PC-3 (cell line): ENCODE measurements around the gene SCRN3.

Source experiments
- EZH2 ChIP-seq: fragments of 300-600 bp; sonication (generic); IDR thresholded peaks from one replicate; pipeline ENCODE4 v1.6.1; 2017; ENCODE audit warnings: antibody characterized with exemption, mild to moderate bottlenecking, low read length; ENCODE audit not compliant: unreplicated experiment
- EZH2phosphoT487 ChIP-seq: fragments of 300-600 bp; sonication (generic); IDR thresholded peaks from 2 replicates; pipeline ENCODE4 v1.6.1; 2018; ENCODE audit warnings: mild to moderate bottlenecking, antibody characterized with exemption, low read length, borderline replicate concordance
- TF ChIP-seq, protein P1 (sequence below): fragments of 300-600 bp; sonication (generic); conservative IDR thresholded peaks from 2 replicates; pipeline ENCODE4 v1.5.1; 2017; ENCODE audit warnings: antibody characterized with exemption, low read depth, mild to moderate bottlenecking, low read length

DNA sequence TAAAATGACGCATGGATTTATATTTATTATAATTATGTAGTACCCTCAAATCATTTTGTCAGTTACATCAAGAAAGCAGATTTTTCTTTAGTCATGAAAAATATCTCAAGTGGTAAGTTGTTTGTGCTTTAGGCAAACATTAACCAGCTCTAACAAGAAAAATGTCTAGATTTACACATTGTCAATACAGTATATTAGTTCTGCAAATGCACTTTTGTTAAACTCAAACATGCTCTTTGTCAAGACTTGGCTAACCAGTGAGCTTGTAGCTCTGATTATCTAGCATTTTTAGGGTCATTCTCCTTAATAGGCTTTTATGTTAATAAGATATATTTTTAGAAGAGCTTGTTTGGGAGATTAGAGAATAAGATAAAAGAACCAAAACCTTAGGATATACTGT is 32.7 kb downstream of the SCRN3 start:
- TF ChIP-seq, protein P1, sequence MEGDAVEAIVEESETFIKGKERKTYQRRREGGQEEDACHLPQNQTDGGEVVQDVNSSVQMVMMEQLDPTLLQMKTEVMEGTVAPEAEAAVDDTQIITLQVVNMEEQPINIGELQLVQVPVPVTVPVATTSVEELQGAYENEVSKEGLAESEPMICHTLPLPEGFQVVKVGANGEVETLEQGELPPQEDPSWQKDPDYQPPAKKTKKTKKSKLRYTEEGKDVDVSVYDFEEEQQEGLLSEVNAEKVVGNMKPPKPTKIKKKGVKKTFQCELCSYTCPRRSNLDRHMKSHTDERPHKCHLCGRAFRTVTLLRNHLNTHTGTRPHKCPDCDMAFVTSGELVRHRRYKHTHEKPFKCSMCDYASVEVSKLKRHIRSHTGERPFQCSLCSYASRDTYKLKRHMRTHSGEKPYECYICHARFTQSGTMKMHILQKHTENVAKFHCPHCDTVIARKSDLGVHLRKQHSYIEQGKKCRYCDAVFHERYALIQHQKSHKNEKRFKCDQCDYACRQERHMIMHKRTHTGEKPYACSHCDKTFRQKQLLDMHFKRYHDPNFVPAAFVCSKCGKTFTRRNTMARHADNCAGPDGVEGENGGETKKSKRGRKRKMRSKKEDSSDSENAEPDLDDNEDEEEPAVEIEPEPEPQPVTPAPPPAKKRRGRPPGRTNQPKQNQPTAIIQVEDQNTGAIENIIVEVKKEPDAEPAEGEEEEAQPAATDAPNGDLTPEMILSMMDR: no peak
- TF ChIP-seq EZH2phosphoT487 (no peak), EZH2 (no peak)
